CD14-positive monocyte (primary cell): ENCODE data around the gene ZNF823. TPM values are rescaled to one million over a fixed set of nuclear protein-coding genes. Genes with fewer than 3 reads are reported as not detected.
"Not testable (repeated sequence)": the region's sequence is repeated elsewhere in the genome, so short reads cannot be mapped to it uniquely, and the experiment has no call there.

Experiments used
- DNase-seq, 3 donors: peaks; one replicate each; pipeline ENCODE4 v3.0.0-alpha.2; 2011 to 2022
- H2AFZ ChIP-seq: 2 replicates; pipeline ENCODE4 v1.6.0; 2012; ENCODE audit warnings: mild to moderate bottlenecking, low read depth, low read length, inconsistent platforms; ENCODE audit not compliant: insufficient read depth, poor library complexity, severe bottlenecking
- H3K27ac ChIP-seq, 2 donors: 1 replicate in 1 of 2; 2 replicates in 1 of 2; pipeline ENCODE4 v1.5.1; 2012 to 2013; ENCODE audit warnings: low read length in 2 of 2, control low read depth in 1 of 2, inconsistent platforms in 1 of 2, low read depth in 1 of 2, mild to moderate bottlenecking in 1 of 2
- H3K27me3 ChIP-seq, 2 donors: one replicate each; pipeline versions ENCODE4 v1.6.0 to v1.6.1; 2011 to 2013; ENCODE audit warnings: low read length in 2 of 2; ENCODE audit not compliant: control insufficient read depth in 2 of 2, insufficient read depth in 2 of 2
- H3K36me3 ChIP-seq, 2 donors: replicated peaks in 1 of 2; 1 replicate in 1 of 2; 2 replicates in 1 of 2; pipeline versions ENCODE4 v1.5.1 to v1.6.1; 2012 to 2013; ENCODE audit warnings: low read length in 2 of 2, control low read depth in 1 of 2, inconsistent platforms in 1 of 2, mild to moderate bottlenecking in 1 of 2; ENCODE audit not compliant: insufficient read depth in 2 of 2, control insufficient read depth in 1 of 2
- H3K4me1 ChIP-seq, 2 donors: 1 replicate in 1 of 2; 2 replicates in 1 of 2; pipeline versions ENCODE4 v1.5.1 to v1.6.1; 2012 to 2013; ENCODE audit warnings: low read length in 2 of 2, control low read depth in 1 of 2, inconsistent platforms in 1 of 2, mild to moderate bottlenecking in 1 of 2, moderate library complexity in 1 of 2; ENCODE audit not compliant: insufficient read depth in 2 of 2, control insufficient read depth in 1 of 2
- H3K4me2 ChIP-seq: replicated peaks from 2 replicates; pipeline ENCODE3; 2012; ENCODE audit warnings: low read length, moderate library complexity, mild to moderate bottlenecking; ENCODE audit not compliant: poor library complexity, severe bottlenecking; ENCODE audit errors: extremely low read depth
- H3K4me3 ChIP-seq, 3 experiments: fragments of 200-600 bp in 1 of 3; sonication (generic) in 1 of 3; replicated peaks in 1 of 3; 1 replicate in 2 of 3; 2 replicates in 1 of 3; pipeline ENCODE4 v1.5.1; 2011 to 2013; ENCODE audit warnings: low read length in 3 of 3, mild to moderate bottlenecking in 3 of 3, control low read depth in 2 of 3, low read depth in 2 of 3, inconsistent platforms in 1 of 3, moderate library complexity in 1 of 3
- H3K79me2 ChIP-seq: 2 replicates; pipeline ENCODE4 v1.6.0; 2012; ENCODE audit warnings: mild to moderate bottlenecking, control low read depth, inconsistent platforms, low read length, moderate library complexity; ENCODE audit not compliant: insufficient read depth
- H3K9ac ChIP-seq: 2 replicates; pipeline ENCODE4 v1.6.0; 2017; ENCODE audit warnings: low read length, mild to moderate bottlenecking; ENCODE audit not compliant: insufficient read depth, poor library complexity, severe bottlenecking
- H3K9me3 ChIP-seq, 2 donors: replicated peaks in 1 of 2; 1 replicate in 1 of 2; 2 replicates in 1 of 2; pipeline versions ENCODE4 v1.5.1 to v1.6.1; 2012 to 2013; ENCODE audit warnings: low read length in 2 of 2, control low read depth in 1 of 2; ENCODE audit not compliant: control insufficient read depth in 1 of 2, insufficient read depth in 1 of 2
- H4K20me1 ChIP-seq: 2 replicates; pipeline ENCODE4 v1.6.0; 2012; ENCODE audit warnings: mild to moderate bottlenecking, low read length, control low read depth, moderate library complexity; ENCODE audit not compliant: insufficient read depth
- H3K27ac Mint-ChIP-seq, 7 donors: one replicate each; pipeline ENCODE4 v1.8.0; 2020; ENCODE audit warnings: mild to moderate bottlenecking in 7 of 7, mixed read lengths in 7 of 7, moderate library complexity in 6 of 7, inconsistent platforms in 2 of 7
- H3K27me3 Mint-ChIP-seq, 3 donors: one replicate each; pipeline ENCODE4 v1.8.0; 2021 to 2022; ENCODE audit warnings: low read depth in 3 of 3, mild to moderate bottlenecking in 3 of 3, mixed read lengths in 3 of 3, moderate library complexity in 3 of 3, inconsistent platforms in 1 of 3
- H3K36me3 Mint-ChIP-seq, 2 donors: one replicate each; pipeline ENCODE4 v1.8.0; 2020; ENCODE audit warnings: mixed read lengths in 2 of 2, inconsistent platforms in 1 of 2, mild to moderate bottlenecking in 1 of 2
- H3K4me1 Mint-ChIP-seq: one replicate; pipeline ENCODE4 v1.8.0; 2020; ENCODE audit warnings: mild to moderate bottlenecking, mixed read lengths
- H3K4me3 Mint-ChIP-seq, 2 donors: one replicate each; pipeline ENCODE4 v1.8.0; 2020; ENCODE audit warnings: mild to moderate bottlenecking in 2 of 2, mixed read lengths in 2 of 2, moderate library complexity in 1 of 2
- H3K9me3 Mint-ChIP-seq, 7 donors: one replicate each; pipeline ENCODE4 v1.8.0; 2020 to 2022; ENCODE audit warnings: mixed read lengths in 7 of 7, mild to moderate bottlenecking in 6 of 7, moderate library complexity in 6 of 7, inconsistent platforms in 2 of 7
- CTCF ChIP-seq: fragments of 200-600 bp; IDR thresholded peaks from one replicate; pipeline ENCODE4 v1.8.0; 2022; ENCODE audit warnings: antibody characterized with exemption, mild to moderate bottlenecking
- WGBS: methylation state at CpG from one replicate; pipeline ENCODE4 v1.1.5; 2013; ENCODE audit warnings: missing lambda C conversion rate; ENCODE audit not compliant: insufficient coverage; 5-methylcytosine and 5-hydroxymethylcytosine counted together
- intact Hi-C, 2 donors: fragments of 100-400 bp; cut with micrococcal nuclease; formaldehyde crosslinking; loops; one replicate each; pipeline versions ENCODE4 v1.15.0 to v1.15.1; 2023
- polyA plus RNA-seq, 3 donors: library from polyadenylated mRNA; depleted of rRNA in 1 of 3; unstranded in 2 of 3; stranded (reverse) in 1 of 3; fragments of 300-500 nt in 2 of 3; fragments of >200 nt in 1 of 3; fragmentation: Illumina TruSeq in 2 of 3; gene quantifications; 1 replicate in 2 of 3; 2 replicates in 1 of 3; pipeline ENCODE4 v1.2.3, GENCODE V29; 2012 to 2021

The ZNF823 gene
- polyA plus RNA-seq, 3 donors, result 0.48 to 0.85 (median 0.67) TPM

GRCh38 chr19:11680689-11681302 lies 58.0 kb downstream of the ZNF823 start:
- Mint-ChIP-seq H3K9me3 (peaks cover 33 to 87% (median 81%) of the 10 kb centered on the region in 7 donors), H3K4me1 (no peaks in the 10 kb centered on the region), H3K4me3 (no peak overlapping the region), H3K27ac (no peak overlapping the region), H3K27me3 (peaks cover 0 to under 1% (median 0%) of the 10 kb centered on the region in 3 donors), H3K36me3 (no peaks in the 10 kb centered on the region)
- no peak for TF ChIP-seq CTCF
- no peaks in the 10 kb centered on the region for H3K79me2 ChIP-seq
- no peak overlapping the region for H3K27ac ChIP-seq
- no peak for DNase-seq
- no peak overlapping the region for H3K9ac ChIP-seq
- H3K4me2 ChIP-seq, result no peak overlapping the region
- H2AFZ ChIP-seq, result no peak overlapping the region
- no peaks in the 10 kb centered on the region for H3K36me3 ChIP-seq
- H3K27me3 ChIP-seq, result no peaks in the 10 kb centered on the region
- H3K4me3 ChIP-seq, result no peak overlapping the region
- no peaks in the 10 kb centered on the region for H4K20me1 ChIP-seq
- no CpG with 5 or more reads among the region's 2 CpGs for WGBS
- intact Hi-C loops, result no loop called here
- peaks cover 61 to 67% of the 10 kb centered on the region in 2 donors for H3K9me3 ChIP-seq
- H3K4me1 ChIP-seq, result no peaks in the 10 kb centered on the region

- no peak overlapping the region for H3K4me2 ChIP-seq
- H3K79me2 ChIP-seq, result no peaks in the 10 kb centered on the region
- peaks cover 6 to 7% of the 10 kb centered on the region in 2 donors for H3K4me1 ChIP-seq
- H4K20me1 ChIP-seq, result no peaks in the 10 kb centered on the region
- H2AFZ ChIP-seq, result no peak overlapping the region
- 100% methylated on average over 1 of the region's 1 CpG for WGBS
- no peak overlapping the region for H3K4me3 ChIP-seq
- H3K9me3 Mint-ChIP-seq, result peaks cover 36 to 89% (median 77%) of the 10 kb centered on the region in 7 donors
- H3K4me1 Mint-ChIP-seq, result peaks cover 5% of the 10 kb centered on the region
- peaks cover 9 to 19% (median 18%) of the 10 kb centered on the region in 3 donors for H3K27me3 Mint-ChIP-seq
- DNase-seq, result no peak
- H3K27ac Mint-ChIP-seq, result peak overlapping the region in 1 of 7 donors; percentile 77
- H3K27me3 ChIP-seq, result peaks cover 13 to 16% of the 10 kb centered on the region in 2 donors
- no peak overlapping the region for H3K27ac ChIP-seq
- no peak overlapping the region for H3K4me3 Mint-ChIP-seq
- H3K9me3 ChIP-seq, result peaks cover 58 to 75% of the 10 kb centered on the region in 2 donors
- H3K36me3 Mint-ChIP-seq, result no peaks in the 10 kb centered on the region
- no peak for TF ChIP-seq CTCF
- intact Hi-C loops, result no loop called here
- H3K36me3 ChIP-seq, result no peaks in the 10 kb centered on the region
- no peak overlapping the region for H3K9ac ChIP-seq
Observed at GRCh38 chr19:11678504-11678903, 60.2 kb downstream of the ZNF823 start.

GRCh38 chr19:11676661-11677600 lies 61.8 kb downstream of the ZNF823 start:
- H3K27ac Mint-ChIP-seq, H3K4me3 Mint-ChIP-seq, H3K4me3 ChIP-seq, H3K9ac ChIP-seq, H3K4me1 Mint-ChIP-seq, H3K27ac ChIP-seq, H4K20me1 ChIP-seq, DNase-seq, H3K79me2 ChIP-seq, H3K36me3 Mint-ChIP-seq, H3K4me2 ChIP-seq, H3K4me1 ChIP-seq, H3K36me3 ChIP-seq, H2AFZ ChIP-seq, intact Hi-C loops: not testable (repeated sequence)
- Mint-ChIP-seq H3K27me3 (peaks cover 15 to 28% (median 26%) of the 10 kb centered on the region in 3 donors), H3K9me3 (peaks cover 32 to 82% (median 64%) of the 10 kb centered on the region in 7 donors)
- Histone ChIP-seq H3K9me3 (peaks cover 44 to 66% of the 10 kb centered on the region in 2 donors), H3K27me3 (peaks cover 14 to 26% of the 10 kb centered on the region in 2 donors)
- WGBS, result 98% methylated on average over 23 of the region's 47 CpGs
